Measurements from ENCODE around the gene PES1. TPM values are rescaled to one million over a fixed set of nuclear protein-coding genes. Genes with fewer than 3 reads are reported as not detected.

PES1 gene
- total RNA-seq, 1 experiment from 2014 or later: 73.8 TPM

GRCh38 chr22:30537083-30537731 is 54.5 kb downstream of the PES1 start:
- no peaks in the 10 kb centered on the region for H3K4me1 ChIP-seq
- DNase-seq: no peak
- no peak overlapping the region for H3K27ac ChIP-seq
- no peaks in the 10 kb centered on the region for H3K36me3 ChIP-seq
- H3K27me3 ChIP-seq: no peaks in the 10 kb centered on the region
- no peak overlapping the region for H3K4me3 ChIP-seq
- no peaks in the 10 kb centered on the region for H3K9me3 ChIP-seq (replicated peaks)

- no peaks in the 10 kb centered on the region for H3K36me3 ChIP-seq
- no peaks in the 10 kb centered on the region for H3K4me1 ChIP-seq
- no peak overlapping the region for H3K27ac ChIP-seq
- H3K9me3 ChIP-seq (replicated peaks): no peaks in the 10 kb centered on the region
- no peak for DNase-seq
- H3K4me3 ChIP-seq: no peak overlapping the region
- no peaks in the 10 kb centered on the region for H3K27me3 ChIP-seq
These were observed 56.5 kb downstream of the PES1 start for GRCh38 chr22:30535182-30535581.

- Histone ChIP-seq H3K27ac (no peak overlapping the region), H3K27me3 (no peaks in the 10 kb centered on the region), H3K4me3 (no peak overlapping the region), H3K4me1 (no peaks in the 10 kb centered on the region), H3K9me3 (replicated peaks) (no peaks in the 10 kb centered on the region), H3K36me3 (no peaks in the 10 kb centered on the region)
- no peak for DNase-seq
These were observed 59.8 kb downstream of the PES1 start for GRCh38 chr22:30531651-30532608.

- DNase-seq: no peak
- no peaks in the 10 kb centered on the region for H3K4me1 ChIP-seq
- no peak overlapping the region for H3K4me3 ChIP-seq
- no peaks in the 10 kb centered on the region for H3K27me3 ChIP-seq
- H3K9me3 ChIP-seq (replicated peaks): no peaks in the 10 kb centered on the region
- no peaks in the 10 kb centered on the region for H3K36me3 ChIP-seq
- no peak overlapping the region for H3K27ac ChIP-seq
These were observed 65.1 kb downstream of the PES1 start for GRCh38 chr22:30526656-30527055.

Other genes with a start within 250 kb of the PES1 start
- gene SF3A1, start 235.0 kb downstream of the PES1 start, total RNA-seq (2014; rRNA removed; shearing (Covaris generic)): 45.2 and 64.7 TPM in 2 replicates
- gene CCDC157, start 234.9 kb downstream of the PES1 start, total RNA-seq (2014; rRNA removed; shearing (Covaris generic)): 1.2 TPM in 2 replicates
- 4.1 and 7.3 TPM in 2 replicates for gene RNF215, start 204.5 kb downstream of the PES1 start, total RNA-seq (2014; rRNA removed; shearing (Covaris generic))
- gene SEC14L2, start 194.9 kb downstream of the PES1 start, total RNA-seq (2014; rRNA removed; shearing (Covaris generic)): 1.4 and 3.4 TPM in 2 replicates
- 19.6 and 25.5 TPM in 2 replicates for gene MTFP1, start 166.1 kb downstream of the PES1 start, total RNA-seq (2014; rRNA removed; shearing (Covaris generic))
- gene SEC14L3, start 119.9 kb downstream of the PES1 start, total RNA-seq (2014; rRNA removed; shearing (Covaris generic)): not detected in 2 replicates
- gene SEC14L4, start 86.2 kb downstream of the PES1 start, total RNA-seq (2014; rRNA removed; shearing (Covaris generic)): not detected in 2 replicates
- not detected in 2 replicates for gene SEC14L6, start 45.2 kb downstream of the PES1 start, total RNA-seq (2014; rRNA removed; shearing (Covaris generic))
- not detected in 2 replicates for gene GAL3ST1, start 17.2 kb downstream of the PES1 start, total RNA-seq (2014; rRNA removed; shearing (Covaris generic))
- 0.53 and 0.85 TPM in 2 replicates for gene TCN2, start 15.3 kb upstream of the PES1 start, total RNA-seq (2014; rRNA removed; shearing (Covaris generic))
- 1.0 and 1.1 TPM in 2 replicates for gene SLC35E4, start 43.9 kb upstream of the PES1 start, total RNA-seq (2014; rRNA removed; shearing (Covaris generic))
- 0.99 and 1.7 TPM in 2 replicates for gene DUSP18, start 76.0 kb upstream of the PES1 start, total RNA-seq (2014; rRNA removed; shearing (Covaris generic))
- not detected in 2 replicates for gene OSBP2, start 103.0 kb upstream of the PES1 start, total RNA-seq (2014; rRNA removed; shearing (Covaris generic))